ENCODE results near the gene GALNT2.

Gene GALNT2

GRCh38 chr1:230260831-230261230 is 193.8 kb downstream of the GALNT2 start:
- Histone ChIP-seq H3K4me2 (peak overlapping the region; percentile 89), H3K36me3 (peaks cover 89% of the 10 kb centered on the region), H3K27ac (no peak overlapping the region), H3K9me3 (peaks cover 30% of the 10 kb centered on the region), H3K9ac (no peak overlapping the region), H3K27me3 (no peaks in the 10 kb centered on the region), H3K4me3 (no peak overlapping the region), H3K4me1 (peaks cover 68% of the 10 kb centered on the region), H4K20me1 (peaks cover 99% of the 10 kb centered on the region)
- TF ChIP-seq Cebpa-rat (IDR thresholded peaks at IDR 0.05), result no peak

- Histone ChIP-seq H3K9ac (no peak overlapping the region), H4K20me1 (peaks cover 99% of the 10 kb centered on the region), H3K4me2 (peak overlapping the region; percentile 89), H3K36me3 (peaks cover 89% of the 10 kb centered on the region), H3K9me3 (peaks cover 19% of the 10 kb centered on the region), H3K4me1 (peaks cover 81% of the 10 kb centered on the region), H3K4me3 (no peak overlapping the region), H3K27me3 (no peaks in the 10 kb centered on the region), H3K27ac (no peak overlapping the region)
- TF ChIP-seq Cebpa-rat (IDR thresholded peaks at IDR 0.05), result no peak
Observed at GRCh38 chr1:230261928-230262650, 195.1 kb downstream of the GALNT2 start.

GRCh38 chr1:230262867-230263567 is 196.0 kb downstream of the GALNT2 start:
- H4K20me1 ChIP-seq, result peaks cover 99% of the 10 kb centered on the region
- H3K4me2 ChIP-seq, result peak overlapping the region; percentile 89
- peaks cover 89% of the 10 kb centered on the region for H3K36me3 ChIP-seq
- no peak for TF ChIP-seq Cebpa-rat (IDR thresholded peaks at IDR 0.05)
- H3K4me1 ChIP-seq, result peaks cover 90% of the 10 kb centered on the region
- H3K4me3 ChIP-seq, result no peak overlapping the region; the same call in 1 of the 2 replicates
- no peaks in the 10 kb centered on the region for H3K27me3 ChIP-seq
- no peak overlapping the region for H3K9ac ChIP-seq
- peaks cover 11% of the 10 kb centered on the region; the same call in 1 of the 2 replicates for H3K9me3 ChIP-seq
- H3K27ac ChIP-seq, result no peak overlapping the region

GRCh38 chr1:230263568-230264195 is 196.6 kb downstream of the GALNT2 start:
- Histone ChIP-seq H3K27ac (no peak overlapping the region), H3K4me2 (peak overlapping the region; percentile 89), H3K27me3 (no peaks in the 10 kb centered on the region), H3K9ac (no peak overlapping the region), H3K9me3 (peaks cover 8% of the 10 kb centered on the region; the same call in 1 of the 2 replicates), H3K4me3 (no peak overlapping the region), H4K20me1 (peaks cover 100% of the 10 kb centered on the region), H3K4me1 (peaks cover 97% of the 10 kb centered on the region), H3K36me3 (peaks cover 89% of the 10 kb centered on the region)
- TF ChIP-seq Cebpa-rat (IDR thresholded peaks at IDR 0.05), result no peak

GRCh38 chr1:230264342-230264741 is 197.3 kb downstream of the GALNT2 start:
- no peak overlapping the region for H3K4me3 ChIP-seq
- no peaks in the 10 kb centered on the region for H3K27me3 ChIP-seq
- H3K27ac ChIP-seq, result no peak overlapping the region
- peaks cover 99% of the 10 kb centered on the region for H3K4me1 ChIP-seq
- no peak overlapping the region for H3K9ac ChIP-seq
- H4K20me1 ChIP-seq, result peaks cover 100% of the 10 kb centered on the region
- peak overlapping the region; percentile 89 for H3K4me2 ChIP-seq
- peaks cover 2% of the 10 kb centered on the region; the same call in 1 of the 2 replicates for H3K9me3 ChIP-seq
- TF ChIP-seq Cebpa-rat (IDR thresholded peaks at IDR 0.05), result no peak
- H3K36me3 ChIP-seq, result peaks cover 86% of the 10 kb centered on the region

- Histone ChIP-seq H3K4me2 (peak overlapping the region; percentile 89), H4K20me1 (peaks cover 100% of the 10 kb centered on the region)
Observed at GRCh38 chr1:230265200-230266115, 198.4 kb downstream of the GALNT2 start.

GRCh38 chr1:230266456-230266855 is 199.4 kb downstream of the GALNT2 start:
- peaks cover 100% of the 10 kb centered on the region for H3K4me1 ChIP-seq
- H3K36me3 ChIP-seq, result peaks cover 91% of the 10 kb centered on the region
- peak overlapping the region; percentile 89 for H3K4me2 ChIP-seq
- TF ChIP-seq Cebpa-rat (IDR thresholded peaks at IDR 0.05), result no peak
- peaks cover 100% of the 10 kb centered on the region for H4K20me1 ChIP-seq
- H3K4me3 ChIP-seq, result no peak overlapping the region
- H3K27me3 ChIP-seq, result no peaks in the 10 kb centered on the region
- no peaks in the 10 kb centered on the region for H3K9me3 ChIP-seq
- no peak overlapping the region for H3K9ac ChIP-seq
- H3K27ac ChIP-seq, result 0 out of 2 replicates have a peak overlapping the region, but pooled peaks have one; percentile 0

More at GRCh38 chr1:230265200-230266115, 198.4 kb downstream of the GALNT2 start:
- Histone ChIP-seq H3K27ac (0 out of 2 replicates have a peak overlapping the region, but pooled peaks have one; percentile 0), H3K9ac (no peak overlapping the region), H3K4me3 (no peak overlapping the region; the same call in 1 of the 2 replicates), H3K9me3 (no peaks in the 10 kb centered on the region), H3K27me3 (no peaks in the 10 kb centered on the region), H3K36me3 (peaks cover 86% of the 10 kb centered on the region), H3K4me1 (peaks cover 100% of the 10 kb centered on the region)
- no peak for TF ChIP-seq Cebpa-rat (IDR thresholded peaks at IDR 0.05)

GRCh38 chr1:230267338-230268065 is 200.5 kb downstream of the GALNT2 start:
- no peaks in the 10 kb centered on the region for H3K9me3 ChIP-seq
- no peak overlapping the region for H3K9ac ChIP-seq
- no peak overlapping the region for H3K4me3 ChIP-seq
- peaks cover 100% of the 10 kb centered on the region for H4K20me1 ChIP-seq
- H3K27me3 ChIP-seq, result no peaks in the 10 kb centered on the region
- H3K4me1 ChIP-seq, result peaks cover 100% of the 10 kb centered on the region
- H3K27ac ChIP-seq, result peak overlapping the region; percentile 42; the same call in 1 of the 2 replicates
- H3K4me2 ChIP-seq, result peak overlapping the region; percentile 89
- peaks cover 91% of the 10 kb centered on the region for H3K36me3 ChIP-seq
- TF ChIP-seq Cebpa-rat (IDR thresholded peaks at IDR 0.05), result no peak
